ENCODE measurements around the gene FMN2.

The FMN2 gene

DNA sequence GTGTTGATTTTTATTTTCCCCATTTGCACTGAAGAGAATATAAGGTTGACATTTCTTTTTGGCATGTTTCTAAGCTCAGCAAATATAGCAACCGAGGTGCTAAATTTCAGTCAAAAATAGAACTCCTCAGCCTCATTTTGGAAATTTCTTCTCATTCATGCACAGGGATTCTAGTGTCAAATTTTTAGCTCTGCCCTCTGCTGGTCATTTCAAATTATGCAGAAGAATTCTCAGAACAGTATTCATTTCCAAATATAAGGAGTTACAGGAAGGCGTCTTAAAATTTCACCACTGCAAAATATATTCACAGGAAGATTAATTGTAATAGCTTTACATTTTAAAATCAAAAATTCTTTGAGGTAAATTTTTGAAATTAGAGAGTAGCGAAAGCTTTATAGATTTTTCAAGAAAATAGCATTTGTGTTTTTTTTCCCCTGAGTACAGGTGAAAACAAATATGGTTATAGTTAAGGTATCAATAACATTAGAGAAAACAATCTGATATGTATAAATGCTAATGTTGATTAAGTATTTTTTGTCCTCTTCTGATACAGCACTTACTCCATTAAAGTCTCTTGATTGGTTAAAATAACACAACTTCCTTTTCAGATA, 57.9 kb downstream of the FMN2 start:
- TF ChIP-seq POU2F2 (IDR thresholded peaks at IDR 0.05; ENCODE audit: low read depth, low read length) (no peak), POLR2AphosphoS5 (IDR thresholded peaks at IDR 0.05; ENCODE audit: low read depth, low read length) (no peak), PAX5 (IDR thresholded peaks at IDR 0.05; ENCODE audit: insufficient read depth, low read length, severe bottlenecking) (no peak), TAF1 (IDR thresholded peaks at IDR 0.05; ENCODE audit: low read depth, low read length) (no peak), POLR2A (IDR thresholded peaks at IDR 0.05; ENCODE audit: low read depth, low read length) (no peak), SPI1 (IDR thresholded peaks at IDR 0.05; ENCODE audit: low read depth, low read length) (no peak)
- FAIRE-seq (no peak), DNase-seq (ENCODE audit: insufficient read length, low spot score) (no peak)

DNA sequence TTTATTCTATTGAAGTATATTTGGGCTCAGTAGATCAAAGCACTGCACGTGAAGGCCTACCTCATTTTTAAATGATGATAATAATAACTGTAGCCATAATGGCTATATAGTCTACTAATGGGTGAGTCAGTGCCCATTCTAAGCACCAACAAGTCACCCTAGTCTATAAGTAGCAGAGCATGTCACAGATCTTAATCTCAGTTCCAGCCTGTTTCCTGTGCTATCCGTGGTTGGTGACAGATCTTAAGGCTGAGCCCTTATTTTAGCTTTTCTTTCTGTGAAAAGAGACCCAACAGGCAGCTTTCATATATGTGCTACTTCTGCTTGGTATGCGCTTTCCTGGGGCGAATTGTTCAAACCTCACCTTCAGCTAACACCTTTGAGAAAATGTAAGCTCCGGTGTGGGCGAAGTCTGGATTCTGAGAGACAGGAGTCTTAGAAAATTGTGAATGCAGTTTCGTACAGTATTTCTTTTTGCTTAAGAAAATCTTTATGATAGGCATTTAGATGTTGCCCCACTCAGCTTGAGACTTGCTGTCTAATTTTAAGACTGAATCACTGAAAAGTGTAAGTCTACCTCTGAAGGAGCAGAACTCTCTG, 59.6 kb downstream of the FMN2 start:
- TF ChIP-seq SPI1 (IDR thresholded peaks at IDR 0.05; ENCODE audit: low read depth, low read length), result no peak
- TF ChIP-seq POLR2AphosphoS5 (IDR thresholded peaks at IDR 0.05; ENCODE audit: low read depth, low read length), result no peak
- no peak for TF ChIP-seq PAX5 (IDR thresholded peaks at IDR 0.05; ENCODE audit: insufficient read depth, low read length, severe bottlenecking)
- TF ChIP-seq POLR2A (IDR thresholded peaks at IDR 0.05; ENCODE audit: low read depth, low read length), result no peak
- no peak for TF ChIP-seq POU2F2 (IDR thresholded peaks at IDR 0.05; ENCODE audit: low read depth, low read length)
- TF ChIP-seq TAF1 (IDR thresholded peaks at IDR 0.05; ENCODE audit: low read depth, low read length), result no peak
- FAIRE-seq (no peak), DNase-seq (ENCODE audit: insufficient read length, low spot score) (no peak)

DNA sequence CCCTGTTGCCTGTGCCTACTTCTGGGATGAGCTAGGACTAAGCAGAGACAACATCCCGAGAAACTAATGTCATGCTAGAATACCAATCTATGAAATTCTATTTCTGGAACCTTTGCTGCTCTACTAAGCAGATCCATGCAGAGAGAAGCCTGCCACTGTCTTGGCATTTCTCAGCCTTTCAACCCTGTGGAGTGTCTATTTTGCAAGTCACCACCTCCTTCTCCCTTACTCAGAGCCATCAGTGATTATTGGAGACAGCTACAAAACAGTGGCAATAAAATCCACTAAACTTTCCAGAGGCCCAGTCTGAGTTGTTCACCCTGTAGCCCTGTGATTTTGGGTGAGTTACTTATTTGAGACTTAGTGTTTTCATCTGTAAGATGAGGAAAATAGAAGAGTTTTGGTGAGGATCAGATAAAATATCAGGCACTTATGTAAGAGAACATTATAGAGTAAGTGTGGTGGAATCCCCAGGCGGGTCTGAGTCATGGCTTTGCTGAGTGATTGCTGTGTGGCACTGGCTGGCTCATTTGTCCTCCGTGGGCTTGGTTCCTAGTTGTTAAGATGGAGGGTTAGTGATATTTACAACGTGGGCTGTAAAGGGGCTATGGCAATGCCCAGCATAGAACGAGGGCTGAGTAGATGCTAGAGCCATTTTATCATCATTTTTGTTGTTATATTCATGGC, 61.1 kb downstream of the FMN2 start:
- DNase-seq (ENCODE audit: insufficient read length, low spot score) (no peak), FAIRE-seq (no peak)
- TF ChIP-seq POU2F2 (IDR thresholded peaks at IDR 0.05; ENCODE audit: low read depth, low read length), result no peak
- no peak for TF ChIP-seq POLR2A (IDR thresholded peaks at IDR 0.05; ENCODE audit: low read depth, low read length)
- TF ChIP-seq SPI1 (IDR thresholded peaks at IDR 0.05; ENCODE audit: low read depth, low read length), result no peak
- no peak for TF ChIP-seq TAF1 (IDR thresholded peaks at IDR 0.05; ENCODE audit: low read depth, low read length)
- no peak for TF ChIP-seq PAX5 (IDR thresholded peaks at IDR 0.05; ENCODE audit: insufficient read depth, low read length, severe bottlenecking)
- TF ChIP-seq POLR2AphosphoS5 (IDR thresholded peaks at IDR 0.05; ENCODE audit: low read depth, low read length), result no peak

DNA sequence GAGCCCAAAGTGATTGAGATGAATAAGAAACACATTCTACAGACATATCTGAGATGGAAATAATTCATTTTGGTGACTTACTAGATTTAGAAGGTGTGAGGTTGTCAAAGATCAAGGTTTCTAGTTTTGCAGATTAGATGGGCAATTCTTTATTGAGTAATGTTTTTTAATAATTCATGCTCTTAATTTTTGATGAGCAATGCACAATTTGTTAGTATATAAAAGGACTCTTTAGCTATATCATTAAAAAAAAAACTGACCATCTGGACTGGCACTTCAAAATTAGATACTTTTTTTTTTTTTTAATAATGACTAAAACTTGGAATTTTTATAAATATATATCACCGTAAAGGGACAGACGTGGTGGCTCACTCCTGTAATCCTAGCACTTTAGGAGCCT, 63.9 kb downstream of the FMN2 start:
- TF ChIP-seq POU2F2 (IDR thresholded peaks at IDR 0.05; ENCODE audit: low read depth, low read length) (no peak), POLR2A (IDR thresholded peaks at IDR 0.05; ENCODE audit: low read depth, low read length) (no peak), POLR2AphosphoS5 (IDR thresholded peaks at IDR 0.05; ENCODE audit: low read depth, low read length) (no peak), PAX5 (IDR thresholded peaks at IDR 0.05; ENCODE audit: insufficient read depth, low read length, severe bottlenecking) (no peak), TAF1 (IDR thresholded peaks at IDR 0.05; ENCODE audit: low read depth, low read length) (no peak), SPI1 (IDR thresholded peaks at IDR 0.05; ENCODE audit: low read depth, low read length) (no peak)
- DNase-seq (ENCODE audit: insufficient read length, low spot score) (no peak), FAIRE-seq (no peak)

DNA sequence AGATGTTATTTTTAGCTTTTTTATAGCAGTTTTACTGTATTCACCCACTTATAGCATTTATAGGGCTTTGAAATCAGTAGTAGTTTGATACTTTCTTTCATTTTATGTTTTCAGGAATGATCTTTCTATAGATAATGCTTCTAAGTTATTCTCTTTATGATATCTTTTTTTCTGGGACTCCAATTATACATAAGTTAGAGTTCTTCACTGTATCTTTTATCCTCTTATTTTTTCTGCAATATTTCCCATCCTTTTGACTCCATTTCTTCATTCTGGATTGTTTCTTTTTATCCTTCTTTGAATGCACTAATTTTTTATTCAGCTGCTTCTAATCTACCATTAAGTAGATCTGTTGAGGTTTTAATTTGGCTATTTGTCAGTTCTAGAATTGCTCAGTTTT, 73.1 kb downstream of the FMN2 start:
- no peak for FAIRE-seq
- no peak for DNase-seq (ENCODE audit: insufficient read length, low spot score)
- TF ChIP-seq SPI1 (IDR thresholded peaks at IDR 0.05; ENCODE audit: low read depth, low read length) (no peak), TAF1 (IDR thresholded peaks at IDR 0.05; ENCODE audit: low read depth, low read length) (no peak)

DNA sequence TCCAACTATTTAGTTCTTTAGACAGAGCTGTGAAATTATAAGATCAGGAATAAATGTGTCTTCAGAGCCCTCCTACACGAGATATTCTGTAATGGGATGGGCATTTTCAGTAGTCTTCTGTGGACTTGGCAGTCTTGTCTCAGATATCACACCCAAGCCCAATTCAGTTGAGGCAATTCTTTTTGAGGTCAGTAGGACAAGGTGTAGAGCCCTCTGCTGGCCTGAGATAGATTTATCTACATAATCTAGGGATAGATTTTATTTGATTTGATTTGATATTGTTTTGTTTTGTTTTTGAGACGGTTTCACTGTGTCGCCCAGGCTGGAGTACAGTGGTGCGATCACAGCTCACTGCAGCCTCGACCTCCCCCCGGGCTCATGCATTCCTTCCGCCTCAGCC, 77.5 kb downstream of the FMN2 start:
- TF ChIP-seq PAX5 (IDR thresholded peaks at IDR 0.05; ENCODE audit: insufficient read depth, low read length, severe bottlenecking) (no peak), SPI1 (IDR thresholded peaks at IDR 0.05; ENCODE audit: low read depth, low read length) (no peak), TAF1 (IDR thresholded peaks at IDR 0.05; ENCODE audit: low read depth, low read length) (no peak), POU2F2 (IDR thresholded peaks at IDR 0.05; ENCODE audit: low read depth, low read length) (no peak), POLR2AphosphoS5 (IDR thresholded peaks at IDR 0.05; ENCODE audit: low read depth, low read length) (no peak), POLR2A (IDR thresholded peaks at IDR 0.05; ENCODE audit: low read depth, low read length) (no peak)
- DNase-seq (ENCODE audit: insufficient read length, low spot score) (no peak), FAIRE-seq (no peak)

DNA sequence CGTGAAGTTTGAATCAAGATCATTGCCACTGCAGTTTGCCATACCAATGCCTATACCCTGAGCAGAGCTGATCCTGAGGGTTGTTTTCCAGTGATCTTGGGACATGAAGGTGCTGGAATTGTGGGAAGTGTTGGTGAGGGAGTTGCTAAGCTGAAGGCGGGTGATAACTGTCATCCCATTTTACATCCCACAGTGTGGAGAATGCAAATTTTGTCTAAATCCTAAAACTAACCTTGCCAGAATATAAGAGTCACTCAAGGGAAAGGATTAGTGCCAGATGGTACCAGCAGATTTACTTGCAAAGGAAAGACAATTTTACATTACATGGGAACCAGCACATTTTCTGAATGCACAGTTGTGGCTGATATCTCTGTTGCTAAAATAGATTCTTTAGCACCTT, 78.6 kb downstream of the FMN2 start:
- no peak for DNase-seq (ENCODE audit: insufficient read length, low spot score)
- no peak for TF ChIP-seq TAF1 (IDR thresholded peaks at IDR 0.05; ENCODE audit: low read depth, low read length)
- no peak for TF ChIP-seq SPI1 (IDR thresholded peaks at IDR 0.05; ENCODE audit: low read depth, low read length)
- TF ChIP-seq POU2F2 (IDR thresholded peaks at IDR 0.05; ENCODE audit: low read depth, low read length), result no peak
- no peak for TF ChIP-seq POLR2AphosphoS5 (IDR thresholded peaks at IDR 0.05; ENCODE audit: low read depth, low read length)
- no peak for TF ChIP-seq PAX5 (IDR thresholded peaks at IDR 0.05; ENCODE audit: insufficient read depth, low read length, severe bottlenecking)
- TF ChIP-seq POLR2A (IDR thresholded peaks at IDR 0.05; ENCODE audit: low read depth, low read length), result no peak
- FAIRE-seq, result no peak

DNA sequence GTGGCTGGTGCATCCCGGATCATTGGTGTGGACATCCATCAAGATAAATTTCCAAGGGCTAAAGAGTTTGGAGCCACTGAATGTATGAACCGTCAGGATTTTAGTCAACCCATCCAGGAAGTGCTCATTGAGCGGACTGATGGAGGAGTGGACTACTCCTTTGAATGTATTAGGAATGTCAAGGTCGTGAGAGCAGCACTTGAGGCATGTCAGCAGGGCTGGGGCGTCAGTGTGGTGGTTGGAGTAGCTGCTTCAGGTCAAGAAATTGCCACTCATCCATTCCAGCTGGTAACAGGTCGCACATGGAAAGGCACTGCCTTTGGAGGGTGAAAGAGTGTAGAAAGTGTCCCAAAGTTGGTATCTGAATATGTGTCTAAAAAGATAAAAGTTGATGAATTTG, 79.1 kb downstream of the FMN2 start:
- no peak for FAIRE-seq
- no peak for TF ChIP-seq PAX5 (IDR thresholded peaks at IDR 0.05; ENCODE audit: insufficient read depth, low read length, severe bottlenecking)
- TF ChIP-seq SPI1 (IDR thresholded peaks at IDR 0.05; ENCODE audit: low read depth, low read length), result no peak
- TF ChIP-seq POLR2AphosphoS5 (IDR thresholded peaks at IDR 0.05; ENCODE audit: low read depth, low read length), result no peak
- TF ChIP-seq TAF1 (IDR thresholded peaks at IDR 0.05; ENCODE audit: low read depth, low read length), result no peak
- no peak for TF ChIP-seq POLR2A (IDR thresholded peaks at IDR 0.05; ENCODE audit: low read depth, low read length)
- no peak for TF ChIP-seq POU2F2 (IDR thresholded peaks at IDR 0.05; ENCODE audit: low read depth, low read length)
- no peak for DNase-seq (ENCODE audit: insufficient read length, low spot score)

DNA sequence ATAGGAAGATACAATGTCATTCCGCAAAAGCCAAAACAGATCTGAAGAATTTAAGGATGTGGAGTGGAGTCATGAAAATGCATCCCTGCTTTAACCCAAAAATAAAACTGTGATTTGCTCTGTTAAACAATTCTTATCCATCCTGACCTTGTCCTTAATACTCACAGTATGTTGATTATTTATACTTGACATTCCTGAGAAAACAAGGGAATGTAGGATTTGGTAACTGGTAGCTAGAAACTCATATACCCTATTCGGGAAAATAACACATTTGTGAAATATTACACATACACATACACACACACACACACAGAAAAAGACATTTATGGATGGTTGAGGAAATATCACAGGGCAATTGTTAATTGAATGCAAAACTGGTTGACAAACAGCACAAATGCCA, 80.2 kb downstream of the FMN2 start:
- DNase-seq (ENCODE audit: insufficient read length, low spot score), result no peak
- no peak for FAIRE-seq
- no peak for TF ChIP-seq POLR2A (IDR thresholded peaks at IDR 0.05; ENCODE audit: low read depth, low read length)

DNA sequence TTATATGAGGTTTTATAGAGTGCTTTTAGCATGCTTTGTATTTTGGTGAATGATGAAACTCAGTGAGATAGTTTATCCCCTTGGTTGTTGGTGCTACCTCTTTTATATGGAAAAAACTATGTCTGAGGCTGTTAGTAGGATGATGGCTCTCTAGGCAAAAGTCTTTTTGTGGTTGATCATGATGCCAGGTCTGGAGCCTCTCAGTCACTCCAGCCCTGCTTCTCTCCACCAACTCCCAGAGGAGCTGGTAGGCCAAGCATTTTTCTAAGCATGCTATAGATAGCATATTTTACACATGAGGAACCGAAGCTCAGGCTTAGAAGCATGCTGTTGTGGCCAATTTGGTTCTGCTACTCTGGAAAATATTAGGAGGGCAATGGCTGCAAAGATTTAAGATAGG, 82.2 kb downstream of the FMN2 start:
- TF ChIP-seq POLR2AphosphoS5 (IDR thresholded peaks at IDR 0.05; ENCODE audit: low read depth, low read length), result no peak
- TF ChIP-seq PAX5 (IDR thresholded peaks at IDR 0.05; ENCODE audit: insufficient read depth, low read length, severe bottlenecking), result no peak
- no peak for TF ChIP-seq POU2F2 (IDR thresholded peaks at IDR 0.05; ENCODE audit: low read depth, low read length)
- TF ChIP-seq TAF1 (IDR thresholded peaks at IDR 0.05; ENCODE audit: low read depth, low read length), result no peak
- no peak for TF ChIP-seq POLR2A (IDR thresholded peaks at IDR 0.05; ENCODE audit: low read depth, low read length)
- TF ChIP-seq SPI1 (IDR thresholded peaks at IDR 0.05; ENCODE audit: low read depth, low read length), result no peak
- FAIRE-seq, result no peak

More for the DNA sequence above, 82.2 kb downstream of the FMN2 start:
- no peak for DNase-seq (ENCODE audit: insufficient read length, low spot score)

All from GM12891 (cell line).